Hepatocyte (in vitro differentiated cells): ENCODE data around the gene CD99L2.

ENCODE experiments used
- EZH2phosphoT487 ChIP-seq: fragments of 200-600 bp; sonication (generic); IDR thresholded peaks from one replicate; pipeline ENCODE4 v1.6.1; 2018; ENCODE audit warnings: antibody characterized with exemption, mild to moderate bottlenecking, low read depth, moderate library complexity; ENCODE audit not compliant: unreplicated experiment, severe bottlenecking
- TF ChIP-seq, protein P1 (sequence below): fragments of 200-600 bp; sonication (generic); IDR thresholded peaks from 2 replicates; pipeline ENCODE4 v1.5.1; 2016; ENCODE audit warnings: antibody characterized with exemption, mild to moderate bottlenecking; ENCODE audit not compliant: poor library complexity

DNA sequence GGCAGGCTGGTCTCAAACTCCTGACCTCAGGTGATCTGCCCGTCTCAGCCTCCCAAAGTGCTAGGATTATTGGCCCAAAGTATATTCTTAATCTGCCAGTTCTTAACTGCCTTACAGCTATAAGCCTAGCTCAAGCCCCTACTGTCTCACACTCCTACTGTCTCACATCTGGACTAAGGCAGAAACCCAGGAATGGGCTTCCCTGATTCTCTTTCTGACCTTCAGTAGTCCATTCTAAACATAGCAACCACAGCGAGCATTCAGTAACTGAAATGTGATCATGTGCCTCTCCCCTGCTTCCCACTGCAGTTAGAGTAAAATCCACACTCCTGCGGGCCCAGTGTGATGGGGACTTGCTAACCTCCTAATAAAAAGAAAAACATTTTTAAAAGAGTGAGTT lies 146.3 kb downstream of the CD99L2 start:
- TF ChIP-seq, protein P1, sequence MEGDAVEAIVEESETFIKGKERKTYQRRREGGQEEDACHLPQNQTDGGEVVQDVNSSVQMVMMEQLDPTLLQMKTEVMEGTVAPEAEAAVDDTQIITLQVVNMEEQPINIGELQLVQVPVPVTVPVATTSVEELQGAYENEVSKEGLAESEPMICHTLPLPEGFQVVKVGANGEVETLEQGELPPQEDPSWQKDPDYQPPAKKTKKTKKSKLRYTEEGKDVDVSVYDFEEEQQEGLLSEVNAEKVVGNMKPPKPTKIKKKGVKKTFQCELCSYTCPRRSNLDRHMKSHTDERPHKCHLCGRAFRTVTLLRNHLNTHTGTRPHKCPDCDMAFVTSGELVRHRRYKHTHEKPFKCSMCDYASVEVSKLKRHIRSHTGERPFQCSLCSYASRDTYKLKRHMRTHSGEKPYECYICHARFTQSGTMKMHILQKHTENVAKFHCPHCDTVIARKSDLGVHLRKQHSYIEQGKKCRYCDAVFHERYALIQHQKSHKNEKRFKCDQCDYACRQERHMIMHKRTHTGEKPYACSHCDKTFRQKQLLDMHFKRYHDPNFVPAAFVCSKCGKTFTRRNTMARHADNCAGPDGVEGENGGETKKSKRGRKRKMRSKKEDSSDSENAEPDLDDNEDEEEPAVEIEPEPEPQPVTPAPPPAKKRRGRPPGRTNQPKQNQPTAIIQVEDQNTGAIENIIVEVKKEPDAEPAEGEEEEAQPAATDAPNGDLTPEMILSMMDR, result no peak
- TF ChIP-seq EZH2phosphoT487, result no peak
